ENCODE results near the gene ZFYVE28. TPM values are rescaled to one million over a fixed set of nuclear protein-coding genes. Genes with fewer than 3 reads are reported as not detected.

Gene ZFYVE28
- total RNA-seq, 1 experiment from 2014 or later, result 12.9 TPM

- no peaks in the 10 kb centered on the region for H3K79me2 ChIP-seq (ENCODE audit: low read depth)
- H3K9me2 ChIP-seq (ENCODE audit: insufficient read depth), result no peaks in the 10 kb centered on the region
- no peak for TF ChIP-seq EZH2 (IDR thresholded peaks at IDR 0.05; ENCODE audit: low read depth)
- no peak for TF ChIP-seq CTCF (conservative IDR thresholded peaks at IDR 0.05)
- CTCF ChIA-PET, result no interaction called here
- H3K4me2 ChIP-seq, result no peak overlapping the region
- no peaks in the 10 kb centered on the region for H3K36me3 ChIP-seq (ENCODE audit: low read depth)
- no peaks in the 10 kb centered on the region for H3K9me3 ChIP-seq (ENCODE audit: insufficient read depth, low read depth)
- no peak overlapping the region for H2AFZ ChIP-seq
- POLR2A ChIA-PET (ENCODE audit: unreplicated experiment), result no interaction called here
- H3K4me1 ChIP-seq (replicated peaks; ENCODE audit: insufficient read depth), result no peaks in the 10 kb centered on the region
- H3K27me3 ChIP-seq (ENCODE audit: insufficient read depth, low read depth), result peaks cover 5% of the 10 kb centered on the region; the same call in 1 of the 2 replicates
- DNase-seq, result no peak
- no peak overlapping the region for H3K27ac ChIP-seq
- H3F3A ChIP-seq (ENCODE audit: insufficient read depth, low read depth), result no peaks in the 10 kb centered on the region
- intact Hi-C loops (cut with micrococcal nuclease; ENCODE audit: unreplicated experiment), result no loop called here
- no peaks in the 10 kb centered on the region for H4K20me1 ChIP-seq (ENCODE audit: insufficient read depth)
- BruUV-seq (replicated peaks), result no TSS peak
- no peak overlapping the region for H3K4me3 ChIP-seq
These were observed 47.7 kb downstream of the ZFYVE28 start for GRCh38 chr4:2370597-2371320.

GRCh38 chr4:2368746-2369437 lies 49.6 kb downstream of the ZFYVE28 start:
- no peaks in the 10 kb centered on the region for H4K20me1 ChIP-seq (ENCODE audit: insufficient read depth)
- H3K27me3 ChIP-seq (ENCODE audit: insufficient read depth, low read depth), result peaks cover 5% of the 10 kb centered on the region; the same call in 1 of the 2 replicates
- no peaks in the 10 kb centered on the region for H3K4me1 ChIP-seq (replicated peaks; ENCODE audit: insufficient read depth)
- intact Hi-C loops (cut with micrococcal nuclease; ENCODE audit: unreplicated experiment), result no loop called here
- no TSS peak for BruUV-seq (replicated peaks)
- no peak overlapping the region for H3K27ac ChIP-seq
- H3K36me3 ChIP-seq (ENCODE audit: low read depth), result no peaks in the 10 kb centered on the region
- no peak overlapping the region for H3K4me2 ChIP-seq
- H3K9me2 ChIP-seq (ENCODE audit: insufficient read depth), result no peaks in the 10 kb centered on the region
- no peaks in the 10 kb centered on the region for H3K79me2 ChIP-seq (ENCODE audit: low read depth)
- CTCF ChIA-PET, result no interaction called here
- no peak for TF ChIP-seq CTCF (conservative IDR thresholded peaks at IDR 0.05)
- no peak for TF ChIP-seq EZH2 (IDR thresholded peaks at IDR 0.05; ENCODE audit: low read depth)
- H3K4me3 ChIP-seq, result no peak overlapping the region
- H3F3A ChIP-seq (ENCODE audit: insufficient read depth, low read depth), result no peaks in the 10 kb centered on the region
- H3K9me3 ChIP-seq (ENCODE audit: insufficient read depth, low read depth), result no peaks in the 10 kb centered on the region
- no peak for DNase-seq
- POLR2A ChIA-PET (ENCODE audit: unreplicated experiment), result no interaction called here
- no peak overlapping the region for H2AFZ ChIP-seq

GRCh38 chr4:2367626-2368025 lies 50.8 kb downstream of the ZFYVE28 start:
- intact Hi-C loops (cut with micrococcal nuclease; ENCODE audit: unreplicated experiment), result no loop called here
- no peaks in the 10 kb centered on the region for H3K9me2 ChIP-seq (ENCODE audit: insufficient read depth)

More at GRCh38 chr4:2367626-2368025, 50.8 kb downstream of the ZFYVE28 start:
- no peak overlapping the region for H3K27ac ChIP-seq
- CTCF ChIA-PET, result no interaction called here
- peaks cover 5% of the 10 kb centered on the region; the same call in 1 of the 2 replicates for H3K27me3 ChIP-seq (ENCODE audit: insufficient read depth, low read depth)
- no peak overlapping the region for H2AFZ ChIP-seq
- no peak for DNase-seq
- no peaks in the 10 kb centered on the region for H3K36me3 ChIP-seq (ENCODE audit: low read depth)
- no peaks in the 10 kb centered on the region for H4K20me1 ChIP-seq (ENCODE audit: insufficient read depth)
- no peak overlapping the region for H3K4me3 ChIP-seq
- H3K79me2 ChIP-seq (ENCODE audit: low read depth), result no peaks in the 10 kb centered on the region
- POLR2A ChIA-PET (ENCODE audit: unreplicated experiment), result interaction anchor here (0.6 to 0.9 kb wide), 2 partner anchors 30 to 150 kb away, joined by 3 read pairs; no protein-coding TSS in a partner anchor
- BruUV-seq (replicated peaks), result no TSS peak
- H3F3A ChIP-seq (ENCODE audit: insufficient read depth, low read depth), result no peaks in the 10 kb centered on the region
- H3K4me1 ChIP-seq (replicated peaks; ENCODE audit: insufficient read depth), result no peaks in the 10 kb centered on the region
- TF ChIP-seq EZH2 (IDR thresholded peaks at IDR 0.05; ENCODE audit: low read depth) (no peak), CTCF (conservative IDR thresholded peaks at IDR 0.05) (no peak)
- no peak overlapping the region for H3K4me2 ChIP-seq
- no peaks in the 10 kb centered on the region for H3K9me3 ChIP-seq (ENCODE audit: insufficient read depth, low read depth)
